GM12878 (cell line): Measurements from ENCODE around the gene RAD51B. TPM values are rescaled to one million over a fixed set of nuclear protein-coding genes. Genes with fewer than 3 reads are reported as not detected.

Experiments
- ATAC-seq: fragments of 200-7000 bp; cut with Tn5 transposase; 3 replicates; pipeline ENCODE4 v1.9.1; 2020; ENCODE audit warnings: mild to moderate bottlenecking, moderate library complexity
- BruUV-seq: library from RNA; stranded (reverse); fragments of 400-500 nt; replicated peaks from 2 replicates; lab custom pipeline; 2021; lab: Mats Ljungman, UMichigan
- CTCF ChIA-PET: fragments of 300-600 bp; sonication (Branson Sonifier 250); formaldehyde crosslinking; extraction: SDS; loops from one replicate; lab custom pipeline; 2021; ENCODE audit warnings: inconsistent platforms; lab: Yijun Ruan, JAX
- POLR2A ChIA-PET: fragments of 350-600 bp; formaldehyde crosslinking; extraction: SDS; loops from one replicate; lab custom pipeline; 2021; ENCODE audit warnings: inconsistent platforms; lab: Charles Lee
- RAD21 ChIA-PET: fragments of 300-600 bp; sonication (Branson Sonifier 250); formaldehyde crosslinking; loops from one replicate; lab custom pipeline; 2023; ENCODE audit warnings: antibody characterized with exemption; ENCODE audit not compliant: unreplicated experiment; lab: Charles Lee
- SMC1A ChIA-PET: fragments of 300-600 bp; sonication (Branson Sonifier 250); formaldehyde crosslinking; loops from one replicate; lab custom pipeline; 2023; ENCODE audit not compliant: unreplicated experiment, uncharacterized antibody; lab: Charles Lee
- DNase-seq: peaks from one replicate; pipeline ENCODE4 v3.0.0-alpha.2; 2011; ENCODE audit warnings: low read depth, low spot score
- FAIRE-seq: peaks from 3 replicates; lab custom pipeline; 2011; peaks lifted over from hg19 to GRCh38; lab: Jason Lieb, UNC
- H2AFZ ChIP-seq: 2 replicates; pipeline ENCODE4 v1.6.0; 2011; ENCODE audit warnings: low read depth, low read length, control low read depth; ENCODE audit not compliant: control insufficient read depth
- H3K27ac ChIP-seq: 2 replicates; pipeline ENCODE4 v1.5.1; 2011; ENCODE audit warnings: control low read depth; ENCODE audit not compliant: control insufficient read depth, insufficient read depth
- H3K27me3 ChIP-seq, 2 experiments: replicated peaks in 1 of 2; 2 replicates each; pipeline versions ENCODE4 v1.6.0 to v1.6.1; 2011; ENCODE audit warnings: low read length in 1 of 2; ENCODE audit not compliant: control insufficient read depth in 2 of 2, insufficient read depth in 2 of 2
- H3K36me3 ChIP-seq, 2 experiments: 2 replicates each; pipeline ENCODE4 v1.5.1; 2011; ENCODE audit warnings: low read length in 1 of 2; ENCODE audit not compliant: control insufficient read depth in 2 of 2, insufficient read depth in 2 of 2
- H3K4me1 ChIP-seq: 2 replicates; pipeline ENCODE4 v1.6.1; 2011; ENCODE audit warnings: mild to moderate bottlenecking, low read length, moderate library complexity, mixed read lengths; ENCODE audit not compliant: control insufficient read depth, insufficient read depth
- H3K4me2 ChIP-seq: 2 replicates; pipeline ENCODE4 v1.6.0; 2011; ENCODE audit warnings: control low read depth; ENCODE audit not compliant: control insufficient read depth, insufficient read depth
- H3K4me3 ChIP-seq: fragments of 200-600 bp; sonication (generic); 2 replicates; pipeline ENCODE4 v1.5.1; 2016
- H3K79me2 ChIP-seq: 2 replicates; pipeline ENCODE4 v1.6.0; 2011; ENCODE audit warnings: low read length; ENCODE audit not compliant: control insufficient read depth, insufficient read depth
- H3K9ac ChIP-seq: 2 replicates; pipeline ENCODE4 v1.8.0; 2011; ENCODE audit warnings: low read length, control low read depth, mixed read lengths; ENCODE audit not compliant: control insufficient read depth, insufficient read depth
- H3K9me3 ChIP-seq: replicated peaks from 3 replicates; pipeline ENCODE4 v1.5.1; 2011; ENCODE audit warnings: mild to moderate bottlenecking, low read length; ENCODE audit not compliant: control insufficient read depth, insufficient read depth
- H4K20me1 ChIP-seq: 2 replicates; pipeline ENCODE4 v1.6.0; 2011; ENCODE audit not compliant: control insufficient read depth, insufficient read depth
- BCLAF1 ChIP-seq: fragments of 450-650 bp; IDR thresholded peaks from 2 replicates; pipeline ENCODE4 v1.6.1; 2017; ENCODE audit warnings: antibody characterized with exemption, mild to moderate bottlenecking, moderate library complexity
- EED ChIP-seq: sonication (generic); IDR thresholded peaks from 2 replicates; pipeline ENCODE4 v1.6.1; 2016; ENCODE audit warnings: antibody characterized with exemption, low read depth
- MXI1 ChIP-seq: fragments of 150-350 bp; IDR thresholded peaks from 2 replicates; pipeline ENCODE4 v1.6.1; 2011; ENCODE audit warnings: low read depth, mild to moderate bottlenecking, inconsistent platforms, low read length, improper control_type of control experiment
- RCOR1 ChIP-seq: conservative IDR thresholded peaks from 2 replicates; pipeline ENCODE4 v1.6.1; 2012; ENCODE audit warnings: low read depth, low read length, improper control_type of control experiment
- REST ChIP-seq: IDR thresholded peaks from 2 replicates; pipeline ENCODE4 v1.6.1; 2012; ENCODE audit warnings: mild to moderate bottlenecking, low read depth, low read length
- SKIL ChIP-seq: fragments of 450-650 bp; IDR thresholded peaks from 2 replicates; pipeline ENCODE4 v1.6.1; 2017; ENCODE audit warnings: mild to moderate bottlenecking, low read depth, inconsistent platforms; ENCODE audit not compliant: poor library complexity, severe bottlenecking
- SMAD1 ChIP-seq: fragments of 450-650 bp; IDR thresholded peaks from 2 replicates; pipeline ENCODE4 v1.6.1; 2018; ENCODE audit warnings: mild to moderate bottlenecking, low read depth; ENCODE audit not compliant: partially characterized antibody
- SREBF2 ChIP-seq: IDR thresholded peaks from 2 replicates; pipeline ENCODE4 v1.6.1; 2012; ENCODE audit warnings: mild to moderate bottlenecking, low read length
- ZNF24 ChIP-seq: fragments of 450-650 bp; IDR thresholded peaks from 2 replicates; pipeline ENCODE4 v1.6.1; 2017; ENCODE audit warnings: antibody characterized with exemption, mild to moderate bottlenecking
- ZNF622 ChIP-seq: fragments of 450-650 bp; IDR thresholded peaks from 2 replicates; pipeline ENCODE4 v1.6.1; 2017; ENCODE audit warnings: mild to moderate bottlenecking, inconsistent platforms
- WGBS: methylation state at CpG from one replicate; pipeline ENCODE4 v1.1.6; 2016; ENCODE audit warnings: low lambda C conversion rate; ENCODE audit not compliant: insufficient replicate concordance, insufficient coverage; ENCODE audit errors: missing lambda C conversion rate; 5-methylcytosine and 5-hydroxymethylcytosine counted together
- in situ Hi-C: fragments of 300-500 bp; cut with MboI; formaldehyde crosslinking; loops from 9 replicates; pipeline ENCODE4 v1.14.3; 2018; ENCODE audit warnings: mixed read lengths
- intact Hi-C: fragments of 100-400 bp; cut with micrococcal nuclease; formaldehyde crosslinking; loops from one replicate; pipeline ENCODE4 v1.14.2; 2022; ENCODE audit not compliant: unreplicated experiment
- polyA plus RNA-seq, 11 experiments: library from polyadenylated mRNA; depleted of rRNA in 4 of 11; unstranded in 6 of 11; stranded (reverse) in 5 of 11; fragments of >200 nt; fragmentation: Nextera tagmentation in 4 of 11; fragmentation: Illumina TruSeq in 1 of 11; extraction: Ambion mirVana in 4 of 11; extraction: Trizol in 1 of 11; gene quantifications; 1 replicate in 1 of 11; 2 replicates in 10 of 11; pipeline versions ENCODE4 v1.2.1 to v1.2.3, GENCODE V29; 2011 to 2016; ENCODE audit warnings: inconsistent platforms in 2 of 11, missing spikeins in 2 of 11, low read depth in 1 of 11
- total RNA-seq, 4 experiments: library from RNA; depleted of rRNA in 3 of 4; stranded (reverse); fragments of >200 nt in 3 of 4; fragmentation: Illumina TruSeq in 1 of 4; extraction: Trizol in 1 of 4; gene quantifications; 2 replicates each; pipeline versions ENCODE4 v1.2.1 to v1.2.3, GENCODE V29; 2013 to 2021

RAD51B gene
- total and polyA plus RNA-seq, 10 of the 15 experiments (the other 5 are each of a cell fraction or from before 2014, with no cell fraction given) = 9.8 to 26.8 (median 21.3) TPM

- RAD21 ChIA-PET = interaction anchor here (0.7 to 6.8 kb wide), 15 partner anchors 9 to 109 kb away, joined by 3 to 46 read pairs (median 3); no protein-coding TSS in a partner anchor
- WGBS = 72% methylated on average over 12 of the region's 12 CpGs
- Histone ChIP-seq H3K27me3 (no peaks in the 10 kb centered on the region), H3K9me3 (no peaks in the 10 kb centered on the region; the same call in 1 of the 3 replicates), H3K36me3 (no peaks in the 10 kb centered on the region), H4K20me1 (no peaks in the 10 kb centered on the region), H3K4me1 (peaks cover 33% of the 10 kb centered on the region), H3K27ac (peak overlapping the region; percentile 82), H3K4me2 (peak overlapping the region; percentile 45), H2AFZ (peak overlapping the region; percentile 81), H3K9ac (peak overlapping the region; percentile 71), H3K4me3 (no peak overlapping the region), H3K79me2 (no peaks in the 10 kb centered on the region)
- intact Hi-C loops (no loop called here), in situ Hi-C loops (no loop called here)
- BruUV-seq = no TSS peak
- CTCF ChIA-PET = interaction anchor here (0.7 to 2.0 kb wide), 8 partner anchors 9 to 465 kb away, joined by 3 to 6 read pairs (median 4); no protein-coding TSS in a partner anchor
- POLR2A ChIA-PET = interaction anchor here (0.6 to 2.3 kb wide), 9 partner anchors 9 to 58 kb away, joined by 3 to 10 read pairs (median 4); no protein-coding TSS in a partner anchor
- DNase-seq (no peak), ATAC-seq (peak; percentile 57), FAIRE-seq (no peak)
- SMC1A ChIA-PET = interaction anchor here (0.9 to 11.9 kb wide), 13 partner anchors 9 to 108 kb away, joined by 3 to 114 read pairs (median 13); no protein-coding TSS in a partner anchor
- TF ChIP-seq ZNF622 = no peak
- no peak for TF ChIP-seq MXI1
- no peak; the same call in 1 of the 2 replicates for TF ChIP-seq EED
- no peak for TF ChIP-seq SREBF2
- TF ChIP-seq BCLAF1 = no peak
- no peak for TF ChIP-seq REST
- no peak for TF ChIP-seq SKIL
- no peak for TF ChIP-seq ZNF24
- no peak for TF ChIP-seq SMAD1
- TF ChIP-seq RCOR1 = no peak
These were observed 539.6 kb downstream of the RAD51B start for GRCh38 chr14:68359022-68359836.
